Measurements from ENCODE around the gene ATG14.
"Not testable (repeated sequence)": the region's sequence is repeated elsewhere in the genome, so short reads cannot be mapped to it uniquely, and the experiment has no call there.

ATG14 gene

DNA sequence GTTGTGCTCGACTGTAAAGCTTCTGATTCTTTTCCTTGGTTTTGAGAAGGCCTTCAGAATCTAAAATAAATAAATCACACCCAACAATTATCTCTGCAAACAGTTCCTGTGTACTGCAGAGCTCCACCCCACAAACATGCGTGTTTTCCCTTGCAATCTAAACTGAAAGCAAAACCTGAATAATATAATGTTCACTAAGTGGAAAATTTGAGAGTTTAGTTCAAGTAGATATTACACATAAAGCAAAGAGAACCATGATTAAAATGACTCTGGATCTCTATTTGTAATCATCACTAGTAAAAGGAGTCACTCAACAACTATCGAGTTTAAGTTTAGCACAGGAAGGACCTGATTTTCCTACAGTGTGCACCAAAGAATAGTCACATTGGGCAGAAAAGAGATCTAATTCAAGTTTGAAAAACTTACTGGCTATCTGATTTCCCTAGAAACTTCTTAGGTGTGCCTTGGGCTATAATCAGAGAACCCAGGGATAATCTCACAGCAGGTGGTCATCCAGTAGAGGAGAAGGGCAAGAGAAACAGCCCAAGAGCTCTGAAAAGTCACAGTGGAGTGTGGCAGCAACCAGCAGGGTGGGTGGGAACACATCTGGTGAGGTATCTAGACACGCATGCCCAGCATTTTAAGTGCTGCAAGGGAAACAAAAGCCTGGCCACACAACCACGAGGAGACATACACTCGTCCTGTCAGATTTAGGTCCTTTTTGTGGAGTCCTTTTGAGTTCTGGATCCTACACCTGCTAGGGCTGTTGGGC is 25.4 kb downstream of the ATG14 start:
- peak; percentile 25 for DNase-seq (ENCODE audit: low spot score)

DNA sequence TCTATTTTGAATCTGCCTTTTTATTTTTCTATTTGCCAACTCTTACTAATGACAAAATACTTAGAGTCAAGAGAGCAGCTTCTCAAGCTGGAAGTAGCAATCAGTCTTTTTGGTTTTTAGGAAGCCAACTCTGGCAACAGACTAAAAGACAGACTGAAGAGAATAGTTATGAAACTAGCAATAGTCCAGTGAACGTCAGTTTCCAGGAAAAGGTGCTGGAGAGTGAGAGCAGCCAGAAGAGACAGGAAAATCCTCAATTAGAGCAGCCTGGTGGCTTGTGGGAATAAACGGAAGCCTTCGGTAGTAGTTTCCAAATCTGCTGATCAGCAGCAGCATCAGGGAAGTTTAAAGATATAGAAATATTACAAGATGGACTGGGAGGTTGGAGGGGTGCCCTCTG is 27.1 kb downstream of the ATG14 start:
- no peak for DNase-seq (ENCODE audit: low spot score)

DNA sequence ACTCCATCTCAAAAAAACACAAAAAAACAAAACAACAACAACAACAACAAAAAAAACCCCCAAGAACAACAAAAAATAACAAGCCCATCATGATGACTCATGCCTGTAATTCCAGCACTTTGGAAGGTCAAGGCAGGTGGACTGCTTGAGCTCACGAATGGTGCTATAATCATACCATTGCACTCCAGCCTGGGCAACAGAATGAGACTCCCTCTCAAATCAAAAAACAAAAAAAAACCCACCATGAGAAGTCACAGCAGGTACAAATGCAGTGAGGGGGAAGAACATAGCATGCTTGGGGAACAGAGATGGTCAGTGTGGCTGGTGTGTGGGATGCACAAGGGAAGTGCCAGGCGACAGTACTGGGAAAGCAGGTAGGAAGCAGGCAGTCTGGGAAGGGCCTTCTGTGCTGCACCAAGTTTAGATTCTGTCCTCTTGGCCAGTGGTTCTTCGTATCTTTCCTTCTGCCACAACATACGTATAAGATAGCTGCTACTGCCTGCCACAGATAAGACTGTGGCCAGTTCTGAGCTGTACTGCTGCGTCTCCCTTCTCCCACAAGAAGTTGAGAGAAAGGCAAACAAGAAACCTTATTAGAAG is 28.0 kb downstream of the ATG14 start:
- DNase-seq (ENCODE audit: low spot score), result no peak

DNA sequence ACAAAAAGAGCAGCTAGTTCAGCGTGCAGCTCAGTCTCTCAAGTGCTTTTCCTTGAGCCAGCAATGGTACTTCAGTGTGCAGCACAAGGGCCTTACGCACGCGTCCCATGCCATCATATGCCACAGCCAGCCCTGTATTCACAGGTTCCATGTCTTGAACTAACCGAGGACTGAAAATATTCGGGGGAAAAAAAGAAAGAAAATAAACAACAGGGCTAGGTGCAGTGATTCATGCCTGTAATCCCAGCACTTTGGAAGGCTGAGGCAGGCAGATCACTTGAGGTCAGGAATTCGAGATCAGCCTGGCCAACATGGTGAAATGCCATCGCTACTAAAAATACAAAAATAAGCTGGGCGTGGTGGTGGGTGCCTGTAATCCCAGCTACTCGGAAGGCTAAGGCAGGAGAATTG is 28.6 kb downstream of the ATG14 start:
- DNase-seq (ENCODE audit: low spot score), result not testable (repeated sequence)

DNA sequence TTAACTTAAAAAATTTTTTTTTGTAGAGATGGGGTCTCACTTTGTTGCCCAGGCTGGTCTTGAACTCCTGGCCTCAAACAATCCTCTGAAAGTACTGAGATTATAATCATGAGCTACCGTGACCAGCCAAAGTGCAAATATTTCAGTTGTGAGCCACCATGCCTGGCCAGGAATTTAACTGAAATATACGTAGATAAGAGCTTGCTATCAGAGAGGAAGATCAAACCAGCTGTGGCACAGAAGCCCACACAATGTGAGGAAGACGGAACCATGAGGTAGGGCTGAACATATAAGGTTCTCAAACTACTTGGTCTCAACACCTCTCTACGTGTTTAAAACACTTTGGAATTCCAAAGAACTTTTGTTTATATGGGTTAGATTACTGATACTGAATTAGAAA is 29.1 kb downstream of the ATG14 start:
- DNase-seq (ENCODE audit: low spot score), result no peak

DNA sequence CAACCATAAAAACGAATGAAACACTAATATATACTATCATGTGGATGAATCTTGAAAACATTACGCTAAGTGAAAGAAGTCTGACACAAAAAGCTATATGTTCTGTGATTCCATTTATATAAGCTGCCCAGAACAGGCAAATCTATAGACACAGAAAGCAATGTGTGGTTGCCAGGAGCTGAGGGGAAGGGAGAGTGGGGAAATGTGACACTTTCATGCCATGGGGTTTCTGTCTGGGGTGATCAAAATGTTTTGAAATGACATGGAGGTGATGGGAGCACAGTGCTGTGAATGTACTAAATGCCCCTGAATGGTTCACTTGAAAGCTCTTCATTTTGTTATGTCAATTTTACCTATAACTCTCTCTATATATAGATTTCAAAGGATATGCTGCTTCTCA is 30.1 kb downstream of the ATG14 start:
- peak; percentile 11 for DNase-seq (ENCODE audit: low spot score)

DNA sequence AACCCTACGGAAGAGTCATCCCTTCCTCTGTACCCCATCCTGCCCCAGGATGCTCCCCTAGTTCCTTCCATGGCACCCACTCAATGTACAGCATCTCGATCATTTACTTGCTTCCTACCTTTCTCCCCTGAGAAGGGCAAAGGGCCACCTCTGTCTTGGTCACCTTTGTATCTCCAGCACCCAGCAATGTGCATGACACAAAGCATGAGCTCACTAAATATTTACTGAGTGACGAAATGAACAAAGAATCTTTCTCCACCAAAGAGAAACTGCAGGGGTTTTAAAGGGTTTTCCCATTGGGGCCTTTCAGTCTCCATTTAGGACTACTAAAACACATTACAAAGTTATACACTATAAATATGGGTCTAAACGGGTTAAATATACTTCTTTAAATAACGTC is 30.6 kb downstream of the ATG14 start:
- DNase-seq (ENCODE audit: low spot score), result no peak

DNA sequence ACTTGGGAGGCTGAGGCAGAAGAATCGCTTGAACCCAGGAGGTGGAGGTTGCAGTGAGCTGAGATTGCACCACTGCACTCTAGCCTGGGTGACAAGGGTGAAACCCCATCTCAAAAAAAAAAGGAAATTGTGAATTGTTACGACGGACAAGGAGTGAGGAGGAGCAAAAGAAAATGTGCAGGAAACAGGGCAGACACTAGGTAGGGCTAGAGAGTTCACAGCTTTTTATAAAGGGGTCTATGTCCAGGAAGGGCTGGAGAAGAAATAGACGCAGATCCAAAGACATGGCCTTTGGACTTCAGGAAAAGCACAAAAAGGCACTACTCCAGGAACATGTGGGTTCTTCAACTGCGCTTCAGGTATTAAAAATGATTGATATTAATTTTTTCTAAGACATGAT is 34.4 kb downstream of the ATG14 start:
- no peak for DNase-seq (ENCODE audit: low spot score)

DNA sequence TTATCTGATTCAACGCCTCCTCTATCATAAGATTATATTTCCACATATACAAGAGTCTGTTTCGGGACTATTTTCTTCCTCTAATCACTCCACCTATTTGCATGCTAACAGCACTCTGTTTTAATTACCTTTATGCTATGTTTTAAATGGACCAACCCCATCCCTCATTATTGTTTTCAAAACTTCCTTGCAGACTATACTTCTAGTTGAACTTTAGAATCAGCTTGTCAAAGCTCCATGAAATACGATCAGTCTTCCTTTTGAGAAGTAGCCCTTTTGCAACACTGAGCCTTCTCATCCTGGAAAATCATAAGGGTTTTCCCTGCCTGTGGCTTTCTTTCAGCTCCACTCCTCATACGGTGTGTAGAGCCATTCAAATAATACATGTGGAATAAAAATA is 36.9 kb downstream of the ATG14 start:
- no peak for DNase-seq (ENCODE audit: low spot score)

DNA sequence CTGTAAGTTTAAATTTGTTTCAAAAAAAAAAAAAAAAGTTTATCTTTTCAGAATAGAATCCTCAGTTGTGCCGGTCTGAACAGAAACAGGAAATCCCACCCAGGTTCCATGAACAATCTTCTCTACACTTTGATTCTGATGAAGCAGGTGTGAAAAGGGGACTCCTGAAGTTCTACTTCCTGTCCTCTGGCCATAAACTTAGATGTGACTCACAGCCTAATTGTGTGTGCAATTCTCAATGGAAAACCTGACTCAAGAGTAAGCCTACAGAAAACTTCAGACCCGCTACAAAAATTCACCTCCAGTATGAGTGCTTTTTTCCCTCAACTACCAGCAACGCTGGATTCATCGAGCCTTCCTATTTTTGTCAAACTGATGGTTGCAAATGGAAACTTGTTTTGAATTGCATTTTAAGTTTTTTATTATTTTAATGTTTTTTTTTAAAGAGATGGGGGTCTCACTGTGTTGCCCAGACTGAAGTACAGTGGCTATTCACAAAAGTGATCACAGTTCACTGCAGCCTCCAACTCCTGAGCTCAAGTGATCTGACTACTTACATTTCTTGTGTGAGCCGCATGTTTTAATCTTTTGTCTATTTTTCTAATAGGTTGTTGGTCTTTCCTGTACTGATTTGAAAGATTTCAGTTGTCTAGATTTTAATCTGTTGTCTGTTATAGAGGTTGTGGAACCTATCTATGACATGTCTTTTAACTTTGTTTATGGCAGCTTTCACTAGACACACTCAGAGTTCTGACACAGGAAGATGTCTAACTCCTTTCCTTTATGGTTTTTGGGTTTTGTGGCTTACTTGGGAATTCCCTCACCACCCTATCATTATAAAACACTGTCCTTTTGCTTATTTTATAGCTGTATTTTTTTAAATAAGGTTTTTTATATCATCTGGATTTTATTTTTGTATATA is 37.6 kb downstream of the ATG14 start:
- peak; percentile 76 for DNase-seq (ENCODE audit: low spot score)

DNA sequence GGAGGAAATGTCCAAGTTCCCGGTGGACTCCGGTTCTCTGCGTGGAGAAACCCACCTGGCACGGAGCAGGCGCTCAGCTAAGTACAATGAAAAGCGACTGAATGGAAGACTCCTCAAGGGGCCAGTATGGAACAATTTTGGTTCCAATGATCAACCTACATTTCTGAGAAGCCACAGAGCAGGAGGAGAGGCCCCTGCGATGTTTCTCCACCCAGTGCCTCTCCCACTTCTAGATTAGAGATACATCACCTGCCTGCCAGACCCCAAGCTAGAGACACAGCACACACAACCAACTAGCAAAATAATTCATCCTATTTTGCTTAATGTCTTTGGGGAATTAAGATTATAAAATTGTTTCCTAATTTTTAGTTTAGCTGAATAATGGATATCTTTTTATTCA is 38.8 kb downstream of the ATG14 start:
- DNase-seq (ENCODE audit: low spot score), result no peak

DNA sequence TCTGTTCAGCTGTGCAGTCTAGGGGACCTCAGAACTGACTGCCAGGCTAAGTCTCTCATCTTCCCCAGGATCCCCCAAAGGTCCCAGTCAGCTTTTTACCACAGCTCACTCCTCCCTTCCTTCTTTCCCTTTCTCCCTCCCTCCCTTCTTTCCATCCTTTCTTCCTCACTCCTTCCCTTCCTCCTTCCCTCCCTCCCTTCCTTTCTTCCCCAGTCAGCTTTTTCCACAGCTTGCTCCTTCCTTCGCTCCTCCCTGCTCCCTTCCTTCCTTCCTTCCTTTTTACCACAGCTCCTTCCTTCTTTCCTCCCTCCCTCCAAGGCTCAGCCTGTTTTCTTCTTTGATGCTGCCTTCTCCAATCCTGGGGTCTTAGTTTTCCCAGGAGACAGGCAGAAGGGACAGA is 39.2 kb downstream of the ATG14 start:
- DNase-seq (ENCODE audit: low spot score), result no peak

DNA sequence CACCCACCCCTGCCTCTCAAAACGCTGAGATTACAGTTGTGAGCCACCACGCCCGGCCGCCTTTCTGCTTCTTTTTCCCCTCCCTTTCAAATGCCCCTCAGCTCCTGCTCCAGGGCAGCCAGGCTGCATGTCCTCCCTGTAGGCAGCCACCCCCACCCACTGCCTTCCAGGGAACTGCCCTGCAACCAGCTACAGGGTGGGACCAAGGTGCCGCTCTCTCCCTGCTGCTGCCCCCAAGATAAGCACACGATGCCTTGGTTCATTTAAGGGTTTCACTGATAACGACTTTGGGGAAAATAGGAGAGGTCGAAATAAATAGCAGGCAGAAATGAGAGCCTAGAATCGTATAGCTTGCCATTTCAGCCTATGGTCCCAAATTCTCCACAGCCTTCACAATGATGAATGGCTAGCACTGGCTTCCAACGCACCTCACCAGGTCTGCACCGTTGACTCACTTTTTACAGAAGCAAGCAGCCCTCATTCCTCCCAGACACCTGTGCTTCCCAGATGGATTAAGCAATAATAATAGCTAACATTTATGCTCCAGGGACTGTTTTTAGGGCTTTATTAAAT is 40.7 kb downstream of the ATG14 start:
- no peak for DNase-seq (ENCODE audit: low spot score)

DNA sequence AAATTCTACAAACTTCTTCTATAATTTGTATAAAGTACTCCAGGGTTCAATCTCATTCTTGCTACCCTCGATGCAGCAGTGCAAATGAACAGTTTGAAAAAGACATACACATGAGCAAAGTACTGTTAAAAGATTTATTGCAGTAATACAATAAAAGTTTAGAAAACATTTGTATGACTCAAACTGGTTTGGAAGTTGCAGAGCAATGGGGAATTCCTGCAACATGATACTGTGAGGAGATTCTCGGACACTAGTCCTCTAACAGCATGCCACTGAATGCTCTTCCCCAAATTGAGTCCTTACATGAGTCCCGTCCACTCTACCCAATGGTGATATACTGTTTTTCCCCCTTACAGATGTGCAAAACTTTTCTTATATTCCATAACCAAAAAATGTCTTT is 45.4 kb downstream of the ATG14 start:
- DNase-seq (ENCODE audit: low spot score), result no peak

DNA sequence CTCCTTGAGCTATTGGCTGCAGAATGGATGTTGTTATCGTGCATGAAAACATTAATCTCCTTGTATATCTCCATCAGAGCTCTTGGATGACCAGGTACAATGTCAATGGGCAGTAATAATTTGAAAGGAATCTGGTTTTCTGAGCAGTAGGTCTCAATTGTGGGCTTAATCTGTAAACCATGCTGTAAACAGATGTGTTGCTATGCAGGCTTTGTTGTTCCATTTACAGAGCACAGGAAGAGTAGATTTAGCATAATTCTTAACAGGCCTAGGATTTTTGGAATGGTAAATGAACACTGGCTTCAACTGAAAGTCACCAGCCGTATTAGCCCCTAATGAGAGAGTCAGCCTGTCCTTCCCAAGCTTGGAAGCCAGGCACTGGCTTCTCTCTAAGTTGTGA is 50.4 kb downstream of the ATG14 start:
- no peak for DNase-seq (ENCODE audit: low spot score)

DNA sequence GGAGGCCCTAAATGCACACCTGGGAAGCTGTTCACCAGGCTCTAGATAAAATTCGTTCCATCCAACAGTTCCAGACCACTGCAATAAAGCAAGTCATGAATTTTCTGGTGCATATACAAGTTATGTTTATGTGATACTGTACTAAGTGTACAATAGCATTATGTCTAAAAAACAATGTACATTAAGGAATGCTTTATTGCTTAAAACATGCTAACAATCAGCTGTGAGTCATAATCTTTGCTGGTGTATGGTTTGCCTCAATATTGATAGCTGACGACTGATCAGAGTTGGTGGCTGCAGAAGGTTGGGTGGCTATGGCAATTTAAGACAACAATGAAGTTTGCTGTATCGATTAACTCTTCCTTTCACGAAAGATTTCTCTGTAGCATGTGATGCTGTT is 52.3 kb downstream of the ATG14 start:
- no peak for DNase-seq (ENCODE audit: low spot score)

DNA sequence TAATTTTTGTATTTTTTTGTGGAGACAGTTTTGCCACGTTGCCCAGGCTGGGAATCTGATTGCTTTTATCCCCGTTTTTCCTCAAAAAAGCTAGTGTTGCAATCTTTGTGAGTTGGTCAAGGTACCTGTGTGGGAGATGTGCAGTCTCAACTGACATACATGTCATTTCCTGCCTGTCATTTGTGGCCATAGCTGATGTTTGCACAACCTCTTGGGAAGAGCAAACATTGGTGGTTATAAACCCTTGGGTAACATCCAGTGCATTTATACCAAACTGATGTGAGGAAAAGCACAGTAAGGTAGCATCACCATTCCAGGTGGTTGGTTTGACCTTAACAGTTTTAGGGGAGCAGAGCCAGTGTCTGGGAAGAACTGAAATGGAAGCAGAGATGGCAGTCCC is 54.7 kb downstream of the ATG14 start:
- DNase-seq (ENCODE audit: low spot score), result no peak

DNA sequence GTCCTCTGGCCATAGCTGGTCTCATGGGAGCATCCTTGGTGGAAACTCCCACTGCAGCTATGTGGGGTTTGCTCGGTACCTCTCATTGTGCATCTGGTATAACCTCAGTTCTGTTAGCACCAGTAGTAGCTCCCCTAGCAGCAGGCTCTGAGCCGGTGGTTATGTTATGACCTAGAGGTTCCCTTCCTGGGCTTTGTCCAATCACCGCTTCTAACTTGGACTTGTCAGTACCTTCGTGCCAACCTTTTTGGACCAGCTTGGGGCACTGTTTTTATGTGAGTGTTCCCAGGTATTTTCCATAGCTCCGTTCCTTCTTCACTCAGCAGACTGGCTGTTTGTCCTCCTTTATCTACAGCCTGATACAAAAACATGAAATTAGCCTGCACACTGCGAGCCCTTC is 55.7 kb downstream of the ATG14 start:
- no peak for DNase-seq (ENCODE audit: low spot score)

DNA sequence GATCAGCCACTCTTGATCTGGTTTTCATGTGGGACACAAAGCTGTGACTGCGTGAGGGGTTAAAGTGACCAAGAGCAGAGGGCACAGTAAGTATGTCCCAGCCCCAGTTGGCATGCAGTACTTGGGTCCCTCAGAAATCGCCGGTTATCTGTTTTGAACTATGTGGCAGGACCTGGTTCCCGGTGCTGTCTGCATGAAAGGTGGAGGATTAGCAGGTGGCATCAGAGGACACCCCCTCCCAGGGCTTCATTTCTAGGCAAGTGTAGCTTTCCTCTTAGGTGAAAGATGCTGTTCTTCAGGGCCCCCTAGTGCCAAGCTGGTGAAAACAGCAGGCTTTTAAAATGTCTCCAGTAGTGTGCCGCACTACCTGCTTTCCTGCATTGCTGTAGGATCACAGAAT is 57.1 kb downstream of the ATG14 start:
- DNase-seq (ENCODE audit: low spot score), result peak; percentile 65

DNA sequence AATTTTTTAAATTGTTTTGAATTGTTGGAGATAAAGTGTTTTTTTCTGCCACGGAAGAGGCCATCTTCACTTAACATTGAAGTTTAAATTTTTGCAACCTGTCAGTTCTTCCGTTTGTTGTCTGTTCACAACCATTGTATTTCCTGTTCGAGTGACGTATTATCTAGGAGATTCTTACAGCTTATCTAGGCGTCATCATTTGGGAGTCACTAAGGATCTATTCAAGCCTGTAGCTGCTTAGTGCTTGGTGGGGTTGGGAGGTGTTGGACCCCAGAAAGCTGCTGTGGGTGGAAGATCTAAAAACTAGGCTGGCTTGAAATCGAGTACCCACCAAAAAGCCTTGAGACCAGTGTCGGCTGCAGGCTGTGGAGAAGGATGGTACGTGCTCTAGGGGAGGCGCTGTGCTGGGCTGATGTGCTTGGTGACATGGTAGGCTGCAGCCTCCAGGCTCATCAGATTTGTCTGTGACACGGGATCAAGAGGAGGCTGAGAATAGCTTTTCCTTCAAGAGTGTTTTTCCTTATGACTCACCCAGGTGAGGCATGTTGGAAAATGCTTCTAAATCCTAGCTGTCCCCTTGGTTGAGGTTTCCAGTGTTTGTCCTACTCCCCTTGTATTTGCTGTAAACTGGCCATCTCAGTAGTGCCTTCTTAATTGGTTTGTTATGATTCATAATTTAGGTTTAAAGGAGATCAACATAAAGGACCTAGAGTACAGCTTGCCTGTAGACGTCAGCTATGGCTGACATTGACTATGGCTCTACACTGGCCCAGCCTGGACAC is 57.8 kb downstream of the ATG14 start:
- DNase-seq (ENCODE audit: low spot score), result no peak

DNA sequence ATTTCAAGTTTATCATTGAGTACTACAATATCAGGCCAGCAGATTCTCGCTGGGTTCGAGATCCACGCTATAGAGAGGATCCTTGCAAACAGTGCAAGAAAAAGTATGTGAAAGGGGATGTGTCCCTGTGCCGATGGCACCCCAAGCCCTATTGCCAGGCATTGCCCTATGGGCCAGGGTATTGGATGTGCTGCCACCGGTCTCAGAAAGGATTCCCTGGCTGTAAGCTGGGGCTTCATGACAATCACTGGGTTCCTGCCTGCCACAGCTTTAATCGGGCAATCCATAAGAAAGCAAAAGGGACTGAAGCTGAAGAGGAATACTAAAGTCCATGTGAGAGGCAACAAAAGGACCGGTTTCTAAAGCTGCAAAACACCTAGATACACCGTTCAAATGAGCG is 59.4 kb downstream of the ATG14 start:
- no peak for DNase-seq (ENCODE audit: low spot score)

DNA sequence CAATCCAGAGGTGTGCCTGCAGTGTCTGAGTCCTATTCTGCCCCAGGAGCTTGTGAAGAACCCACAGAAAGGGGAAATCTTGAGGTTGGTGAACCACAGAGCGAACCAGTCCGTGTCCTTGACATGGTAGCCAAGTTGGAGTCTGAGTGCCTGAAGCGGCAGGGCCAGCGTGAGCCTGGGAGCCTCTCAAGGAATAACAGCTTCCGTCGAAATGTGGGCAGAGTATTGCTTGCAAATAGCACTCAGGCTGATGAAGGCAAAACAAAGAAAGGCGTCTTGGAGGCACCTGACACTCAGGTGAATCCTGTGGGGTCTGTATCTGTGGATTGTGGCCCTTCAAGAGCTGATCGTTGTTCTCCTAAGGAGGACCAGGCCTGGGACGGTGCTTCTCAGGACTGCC is 60.5 kb downstream of the ATG14 start:
- DNase-seq (ENCODE audit: low spot score), result no peak

All from activated CD4-positive, alpha-beta T cell treated with anti-CD3 and anti-CD28 coated beads, Interleukin-2, Interleukin-4, amounts not matched to agents 100 ng/mL and 50 ng/mL, durations not matched to agents 16 hours and 8 hours (primary cell).